HEK293 (cell line): ENCODE measurements around the gene GPR160.

Experiments
- ELK4 ChIP-seq: IDR thresholded peaks from 2 replicates; pipeline ENCODE4 v1.6.1; 2011; ENCODE audit warnings: mild to moderate bottlenecking, low read depth, low read length, borderline replicate concordance
- FEZF1 ChIP-seq: fragments of 450-650 bp; formaldehyde crosslinking; IDR thresholded peaks from 2 replicates; pipeline ENCODE4 v1.5.1; 2016; ENCODE audit warnings: missing biosample characterization, missing genetic modification characterization
- GLIS2 ChIP-seq: fragments of 450-650 bp; formaldehyde crosslinking; IDR thresholded peaks from 2 replicates; pipeline ENCODE4 v1.5.1; 2016; ENCODE audit warnings: missing biosample characterization, missing genetic modification characterization
- KLF9 ChIP-seq: fragments of 450-650 bp; formaldehyde crosslinking; IDR thresholded peaks from 2 replicates; pipeline ENCODE4 v1.5.1; 2016; ENCODE audit warnings: missing biosample characterization, missing genetic modification characterization, low read depth
- OVOL3 ChIP-seq: fragments of 450-650 bp; formaldehyde crosslinking; IDR thresholded peaks from 2 replicates; pipeline ENCODE4 v1.5.1; 2016; ENCODE audit warnings: missing biosample characterization, missing genetic modification characterization
- PRDM2 ChIP-seq: fragments of 450-650 bp; formaldehyde crosslinking; IDR thresholded peaks from 2 replicates; pipeline ENCODE4 v1.5.1; 2016; ENCODE audit warnings: missing biosample characterization, missing genetic modification characterization, borderline replicate concordance
- ZBTB11 ChIP-seq: fragments of 450-650 bp; formaldehyde crosslinking; conservative IDR thresholded peaks from 2 replicates; pipeline ENCODE4 v1.5.1; 2016; ENCODE audit warnings: low read depth, missing biosample characterization, missing genetic modification characterization
- ZBTB20 ChIP-seq: fragments of 450-650 bp; formaldehyde crosslinking; IDR thresholded peaks from 2 replicates; pipeline ENCODE4 v1.5.1; 2016; ENCODE audit warnings: missing biosample characterization, missing genetic modification characterization
- ZBTB26 ChIP-seq: fragments of 450-650 bp; formaldehyde crosslinking; optimal IDR thresholded peaks from 2 replicates; pipeline ENCODE3; 2016; ENCODE audit warnings: missing biosample characterization, mild to moderate bottlenecking, missing genetic modification characterization
- ZEB2 ChIP-seq: fragments of 450-650 bp; formaldehyde crosslinking; IDR thresholded peaks from 2 replicates; pipeline ENCODE4 v1.5.1; 2016; ENCODE audit warnings: missing biosample characterization, missing genetic modification characterization
- ZNF112 ChIP-seq: fragments of 450-650 bp; formaldehyde crosslinking; IDR thresholded peaks from 2 replicates; pipeline ENCODE4 v1.5.0; 2017; ENCODE audit warnings: missing biosample characterization, missing genetic modification characterization
- ZNF16 ChIP-seq: fragments of 450-650 bp; formaldehyde crosslinking; IDR thresholded peaks from 2 replicates; pipeline ENCODE4 v1.5.1; 2016; ENCODE audit warnings: low read depth, missing biosample characterization, missing genetic modification characterization
- ZNF175 ChIP-seq: fragments of 450-650 bp; formaldehyde crosslinking; IDR thresholded peaks from 2 replicates; pipeline ENCODE4 v1.5.1; 2016; ENCODE audit warnings: missing biosample characterization, missing genetic modification characterization
- ZNF184 ChIP-seq: fragments of 450-650 bp; IDR thresholded peaks from 2 replicates; pipeline ENCODE4 v1.5.1; 2018; ENCODE audit warnings: missing biosample characterization, mild to moderate bottlenecking, missing genetic modification characterization
- ZNF280C ChIP-seq: fragments of 450-650 bp; formaldehyde crosslinking; IDR thresholded peaks from 2 replicates; pipeline ENCODE4 v1.5.1; 2016; ENCODE audit warnings: missing biosample characterization, missing genetic modification characterization
- ZNF350 ChIP-seq: fragments of 450-650 bp; formaldehyde crosslinking; IDR thresholded peaks from 2 replicates; pipeline ENCODE4 v1.5.0; 2017; ENCODE audit warnings: missing biosample characterization, mild to moderate bottlenecking, missing genetic modification characterization
- ZNF433 ChIP-seq: fragments of 450-650 bp; formaldehyde crosslinking; IDR thresholded peaks from 2 replicates; pipeline ENCODE4 v1.5.1; 2016; ENCODE audit warnings: missing biosample characterization, missing genetic modification characterization, low read depth
- ZNF513 ChIP-seq: fragments of 450-650 bp; IDR thresholded peaks from 2 replicates; pipeline ENCODE4 v1.5.1; 2018; ENCODE audit warnings: missing biosample characterization, missing genetic modification characterization
- ZNF549 ChIP-seq: fragments of 450-650 bp; IDR thresholded peaks from 2 replicates; pipeline ENCODE4 v1.5.1; 2018; ENCODE audit warnings: missing biosample characterization, missing genetic modification characterization, mild to moderate bottlenecking, inconsistent platforms, moderate library complexity
- ZNF623 ChIP-seq: fragments of 450-650 bp; formaldehyde crosslinking; IDR thresholded peaks from 2 replicates; pipeline ENCODE4 v1.5.1; 2016; ENCODE audit warnings: missing biosample characterization, missing genetic modification characterization
- ZNF624 ChIP-seq: fragments of 450-650 bp; formaldehyde crosslinking; IDR thresholded peaks from 2 replicates; pipeline ENCODE4 v1.5.1; 2017; ENCODE audit warnings: missing biosample characterization, missing genetic modification characterization
- ZNF707 ChIP-seq: fragments of 450-650 bp; formaldehyde crosslinking; IDR thresholded peaks from 2 replicates; pipeline ENCODE4 v1.5.1; 2016; ENCODE audit warnings: missing biosample characterization, missing genetic modification characterization

Gene GPR160

GRCh38 chr3:170038434-170039110 lies 777 bp downstream of the GPR160 start (continued):
- 0 out of 2 replicates have a peak, but pooled peaks have one; percentile 27 for TF ChIP-seq ZEB2 (tag by site-specific recombination)
- TF ChIP-seq OVOL3 (tag by site-specific recombination): no peak
- peak; percentile 68 for TF ChIP-seq GLIS2 (tag by site-specific recombination)
- no peak for TF ChIP-seq ZNF112
- TF ChIP-seq KLF9 (tag by site-specific recombination): peak; percentile 53; the same call in 1 of the 2 replicates
- TF ChIP-seq ZNF549 (tag by site-specific recombination): no peak
- no peak for TF ChIP-seq ZNF513 (tag by site-specific recombination)
- no peak for TF ChIP-seq ZBTB11
- TF ChIP-seq ZNF707 (tag by site-specific recombination): no peak
- TF ChIP-seq ZNF433 (tag by site-specific recombination): no peak
- TF ChIP-seq ZNF280C: no peak
- no peak for TF ChIP-seq ZNF624
- no peak for TF ChIP-seq FEZF1 (tag by site-specific recombination)
- no peak for TF ChIP-seq ZNF175 (tag by site-specific recombination)
- no peak for TF ChIP-seq PRDM2
- TF ChIP-seq ZNF623 (tag by site-specific recombination): no peak
- peak; percentile 60 for TF ChIP-seq ZBTB26 (tag by site-specific recombination)
- TF ChIP-seq ELK4: no peak
- TF ChIP-seq ZNF184: no peak
- no peak for TF ChIP-seq ZNF16 (tag by site-specific recombination)
- TF ChIP-seq ZNF350 (tag by site-specific recombination): no peak
- no peak for TF ChIP-seq ZBTB20 (tag by site-specific recombination)
- TF ChIP-seq, all 188 proteins: peak for 7
